Fibroblast of pulmonary artery (primary cell): ENCODE data around the gene NAT10.

Experiments
- DNase-seq: peaks from one replicate; pipeline ENCODE4 v3.0.0-alpha.2; 2010; ENCODE audit warnings: low read depth
- H3K4me3 ChIP-seq: replicated peaks from 2 replicates; pipeline ENCODE4 v1.5.1; 2011; ENCODE audit warnings: low read depth, mild to moderate bottlenecking, control low read depth, low read length, moderate library complexity
- TF ChIP-seq, protein P1 (sequence below): IDR thresholded peaks from 2 replicates; pipeline ENCODE4 v1.5.1; 2011; ENCODE audit warnings: mild to moderate bottlenecking, control low read depth, low read length, inconsistent platforms; ENCODE audit errors: missing control alignments

NAT10 gene

DNA sequence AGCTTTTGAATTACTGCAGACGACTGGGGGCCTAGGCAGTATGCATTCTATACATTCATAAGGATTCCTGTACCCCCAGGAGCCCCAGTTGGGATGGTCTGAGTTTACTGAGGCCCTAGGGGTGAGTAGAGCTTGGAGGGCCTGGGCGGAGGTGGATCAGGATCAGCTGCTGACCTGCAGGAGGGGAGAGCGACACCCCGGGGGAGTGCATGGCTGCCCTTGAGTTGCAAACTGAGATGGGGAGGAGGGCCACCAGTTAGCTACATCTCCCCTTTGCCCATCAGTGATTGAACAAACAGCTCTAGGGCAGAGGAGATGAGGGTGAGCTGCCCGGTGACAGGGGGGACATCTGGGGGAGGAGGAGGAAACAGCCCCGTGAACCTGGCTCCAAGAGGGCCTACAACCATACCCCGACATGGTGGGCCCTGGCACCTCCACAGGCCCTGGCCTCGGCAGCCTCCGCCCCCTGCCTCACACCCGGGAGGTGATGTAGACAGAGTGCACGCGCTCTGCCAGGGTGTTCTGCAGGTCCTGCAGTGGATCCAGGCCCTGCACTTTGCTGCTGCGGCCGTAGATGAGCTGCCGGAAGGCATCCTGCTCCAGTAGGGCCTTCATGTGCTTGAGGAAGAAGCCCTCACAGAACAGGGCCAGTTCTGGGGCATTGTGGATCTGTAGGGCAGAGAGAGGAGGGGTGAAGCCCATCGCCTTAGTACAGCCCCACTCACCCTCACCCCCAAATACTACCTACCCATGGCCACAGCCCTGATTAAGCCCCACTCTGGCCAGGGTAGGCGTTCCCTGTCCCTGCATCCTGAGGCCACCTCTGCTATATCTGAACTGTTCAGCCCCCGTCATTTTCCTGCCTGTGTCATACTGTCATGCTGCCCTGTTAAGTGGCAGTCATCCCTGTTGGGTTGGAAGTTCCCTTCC is 46.8 kb downstream of the NAT10 start:
- TF ChIP-seq, protein P1, sequence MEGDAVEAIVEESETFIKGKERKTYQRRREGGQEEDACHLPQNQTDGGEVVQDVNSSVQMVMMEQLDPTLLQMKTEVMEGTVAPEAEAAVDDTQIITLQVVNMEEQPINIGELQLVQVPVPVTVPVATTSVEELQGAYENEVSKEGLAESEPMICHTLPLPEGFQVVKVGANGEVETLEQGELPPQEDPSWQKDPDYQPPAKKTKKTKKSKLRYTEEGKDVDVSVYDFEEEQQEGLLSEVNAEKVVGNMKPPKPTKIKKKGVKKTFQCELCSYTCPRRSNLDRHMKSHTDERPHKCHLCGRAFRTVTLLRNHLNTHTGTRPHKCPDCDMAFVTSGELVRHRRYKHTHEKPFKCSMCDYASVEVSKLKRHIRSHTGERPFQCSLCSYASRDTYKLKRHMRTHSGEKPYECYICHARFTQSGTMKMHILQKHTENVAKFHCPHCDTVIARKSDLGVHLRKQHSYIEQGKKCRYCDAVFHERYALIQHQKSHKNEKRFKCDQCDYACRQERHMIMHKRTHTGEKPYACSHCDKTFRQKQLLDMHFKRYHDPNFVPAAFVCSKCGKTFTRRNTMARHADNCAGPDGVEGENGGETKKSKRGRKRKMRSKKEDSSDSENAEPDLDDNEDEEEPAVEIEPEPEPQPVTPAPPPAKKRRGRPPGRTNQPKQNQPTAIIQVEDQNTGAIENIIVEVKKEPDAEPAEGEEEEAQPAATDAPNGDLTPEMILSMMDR = no peak
- H3K4me3 ChIP-seq = no peak overlapping the region
- no peak for DNase-seq

GRCh38 chr11:34154059-34154875 is 48.8 kb downstream of the NAT10 start:
- H3K4me3 ChIP-seq = no peak overlapping the region
- DNase-seq = no peak
- TF ChIP-seq, protein P1 = no peak

DNA sequence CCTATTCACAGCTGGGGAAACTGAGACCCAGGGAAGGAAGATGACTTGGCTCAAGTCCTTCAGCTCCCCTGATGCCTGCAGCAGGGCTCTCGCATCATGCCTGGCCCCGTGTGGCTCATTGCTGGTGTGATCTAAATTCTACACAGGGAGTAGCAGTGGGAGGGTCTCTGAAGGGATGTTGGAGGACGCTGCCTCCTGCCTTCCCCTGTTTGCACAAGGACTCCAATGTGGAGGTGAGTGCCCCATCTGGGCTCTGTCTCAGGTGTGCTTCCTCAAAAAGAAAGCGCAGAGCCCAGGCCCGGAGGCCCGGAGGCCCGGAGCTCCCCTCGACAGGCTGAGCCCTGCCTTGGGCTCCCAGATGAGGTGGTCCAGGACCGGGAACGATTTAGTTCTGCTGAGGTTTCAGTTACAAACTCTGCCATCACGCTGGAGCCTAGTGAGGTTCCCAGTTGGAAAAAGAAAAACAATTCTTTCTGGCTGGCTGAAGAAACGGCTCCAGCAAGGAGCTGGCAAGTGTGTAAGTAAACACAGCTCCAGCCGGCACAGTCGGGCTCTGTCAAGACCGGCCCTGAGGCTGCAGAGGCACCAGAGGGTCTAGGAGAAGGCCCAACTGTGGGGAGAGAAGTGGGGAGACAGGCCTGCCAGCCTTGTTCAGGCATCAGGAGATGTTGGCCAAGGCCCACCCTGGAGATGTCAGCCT is 49.8 kb downstream of the NAT10 start:
- TF ChIP-seq, protein P1 = no peak
- H3K4me3 ChIP-seq = no peak overlapping the region
- DNase-seq = no peak

DNA sequence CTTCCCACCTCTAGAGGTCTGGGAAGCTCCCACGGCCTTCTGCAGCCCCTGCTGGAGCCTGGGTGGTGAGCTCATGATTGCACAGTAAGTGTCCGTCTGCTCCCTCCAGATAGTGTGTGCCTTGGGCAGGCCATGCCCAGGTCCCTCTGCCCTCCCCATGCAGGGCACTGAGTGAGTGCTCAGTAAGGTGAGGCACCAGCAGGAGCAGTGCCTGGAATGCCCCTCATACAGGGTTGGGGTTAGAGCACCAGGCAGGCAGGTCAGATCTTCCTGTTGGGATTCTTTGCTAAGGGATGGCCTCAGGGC is 50.3 kb downstream of the NAT10 start:
- DNase-seq = no peak
- H3K4me3 ChIP-seq = no peak overlapping the region
- TF ChIP-seq, protein P1 = no peak

DNA sequence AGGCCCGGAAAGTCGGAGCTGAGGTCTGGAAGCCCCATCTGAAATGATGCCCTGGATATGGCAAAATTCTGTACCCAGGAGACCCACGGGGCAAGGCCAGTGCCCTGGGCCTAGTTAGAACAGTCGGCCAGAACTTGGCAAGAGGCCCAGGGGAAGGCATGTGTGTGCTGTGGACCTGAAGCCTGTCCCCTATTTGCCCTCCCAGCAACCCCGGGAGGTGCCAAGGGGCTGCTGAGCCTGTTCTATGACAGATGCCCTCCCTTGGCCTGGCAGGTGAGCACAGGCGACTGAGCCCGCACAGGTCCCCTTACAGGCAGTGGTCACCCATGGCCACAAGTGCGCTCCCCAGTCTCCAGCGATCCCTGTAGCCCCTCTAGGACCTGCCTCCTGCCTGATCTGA is 51.7 kb downstream of the NAT10 start:
- no peak for DNase-seq
- no peak overlapping the region for H3K4me3 ChIP-seq
- TF ChIP-seq, protein P1 = no peak

DNA sequence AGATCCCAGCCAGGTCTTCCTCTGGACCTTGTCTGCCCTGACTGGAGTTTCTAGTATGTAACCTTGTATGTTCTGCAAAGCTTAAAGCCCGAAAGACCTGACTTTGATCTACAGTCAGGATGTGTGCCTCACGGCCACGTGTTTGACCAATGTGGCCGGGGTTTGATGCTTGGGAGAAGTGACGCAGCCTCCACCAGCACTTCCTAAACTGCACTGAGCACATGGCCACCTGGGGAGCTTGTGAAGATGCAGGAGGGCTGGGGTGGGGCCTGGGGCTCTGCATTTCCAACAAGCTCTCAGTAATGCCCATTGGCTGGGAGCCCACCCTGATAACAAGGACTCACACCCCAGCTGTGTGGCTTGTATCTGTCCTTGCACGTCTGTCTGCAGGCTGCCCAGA is 53.2 kb downstream of the NAT10 start:
- H3K4me3 ChIP-seq = no peak overlapping the region
- TF ChIP-seq, protein P1 = no peak
- DNase-seq = no peak
